VCaP (cell line): ENCODE measurements around the gene PLPP6.

ENCODE experiments used
- H3K27ac ChIP-seq: fragments of 450-650 bp; 2 replicates; pipeline ENCODE4 v1.5.1; 2017
- CTCF ChIP-seq: fragments of 450-650 bp; conservative IDR thresholded peaks from 2 replicates; pipeline ENCODE4 v1.5.1; 2017; ENCODE audit warnings: mild to moderate bottlenecking, moderate library complexity

PLPP6 gene

DNA sequence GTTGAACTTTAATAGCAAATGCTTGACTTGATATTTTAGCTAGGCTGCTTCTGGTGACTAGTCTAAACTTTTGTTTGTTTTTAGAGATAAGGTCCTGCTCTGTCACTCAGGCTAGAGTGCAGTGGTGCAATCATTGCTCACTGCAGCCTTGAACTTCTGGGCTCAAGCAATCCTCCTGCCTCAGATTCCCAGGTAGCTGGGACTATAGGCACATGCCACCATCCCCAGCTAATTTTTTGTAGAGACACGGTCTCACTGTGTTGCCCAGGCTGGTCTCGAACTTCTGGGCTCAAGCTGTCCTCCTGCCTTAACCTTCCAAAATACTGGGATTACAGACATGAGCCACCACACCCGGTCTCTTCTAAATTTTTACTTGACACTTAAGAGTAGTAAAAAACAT, 38.0 kb downstream of the PLPP6 start:
- H3K27ac ChIP-seq: no peak overlapping the region
- no peak for TF ChIP-seq CTCF

- TF ChIP-seq CTCF: no peak
- H3K27ac ChIP-seq: no peak overlapping the region
Measured at GRCh38 chr9:4700932-4701331, 38.8 kb downstream of the PLPP6 start.

- no peak overlapping the region for H3K27ac ChIP-seq
- TF ChIP-seq CTCF: no peak
Measured at GRCh38 chr9:4701526-4701925, 39.4 kb downstream of the PLPP6 start.

DNA sequence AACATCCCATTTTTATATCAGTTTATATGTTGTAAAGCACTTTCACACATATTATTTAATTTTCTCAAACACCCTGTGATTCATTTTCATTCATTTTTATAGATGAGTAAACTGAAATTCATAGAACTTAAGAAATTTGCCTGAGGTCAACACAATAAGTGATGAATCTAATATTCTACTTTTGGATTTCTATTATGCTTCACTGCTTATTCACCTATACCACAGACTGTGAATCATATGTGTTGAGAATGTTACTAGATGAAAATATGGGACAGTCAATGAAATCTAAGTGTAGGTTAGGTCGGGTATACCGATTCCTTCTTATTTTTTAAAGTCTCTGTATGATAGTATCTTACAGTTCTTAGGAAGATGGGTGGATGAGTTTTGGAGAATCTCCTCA, 42.0 kb downstream of the PLPP6 start:
- no peak for TF ChIP-seq CTCF
- no peak overlapping the region for H3K27ac ChIP-seq

DNA sequence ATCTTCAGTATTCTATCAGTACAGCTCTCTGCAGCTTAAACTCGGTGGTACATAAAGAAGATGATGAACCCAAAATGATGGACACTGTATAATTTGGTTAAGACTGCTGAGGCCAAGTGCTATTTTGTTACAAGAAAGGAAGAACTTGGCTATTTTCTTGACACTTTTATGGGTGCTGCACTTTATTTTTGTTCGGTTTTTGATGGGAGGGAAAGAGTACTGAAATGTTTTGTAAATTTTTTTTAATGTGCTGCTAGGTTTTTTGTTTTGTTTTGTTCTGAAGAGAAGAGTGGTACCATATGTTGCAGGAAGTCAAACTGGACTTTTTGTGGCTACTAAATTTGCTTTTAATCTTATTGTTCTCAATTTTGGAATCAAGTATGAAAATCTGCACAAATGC, 43.9 kb downstream of the PLPP6 start:
- no peak for TF ChIP-seq CTCF
- no peak overlapping the region for H3K27ac ChIP-seq

- no peak for TF ChIP-seq CTCF
Measured at GRCh38 chr9:4706971-4707622, 45.0 kb downstream of the PLPP6 start.

GRCh38 chr9:4709380-4709779, 47.3 kb downstream of the PLPP6 start:
- no peak for TF ChIP-seq CTCF
- H3K27ac ChIP-seq: no peak overlapping the region

More at GRCh38 chr9:4706971-4707622, 45.0 kb downstream of the PLPP6 start:
- H3K27ac ChIP-seq: no peak overlapping the region

DNA sequence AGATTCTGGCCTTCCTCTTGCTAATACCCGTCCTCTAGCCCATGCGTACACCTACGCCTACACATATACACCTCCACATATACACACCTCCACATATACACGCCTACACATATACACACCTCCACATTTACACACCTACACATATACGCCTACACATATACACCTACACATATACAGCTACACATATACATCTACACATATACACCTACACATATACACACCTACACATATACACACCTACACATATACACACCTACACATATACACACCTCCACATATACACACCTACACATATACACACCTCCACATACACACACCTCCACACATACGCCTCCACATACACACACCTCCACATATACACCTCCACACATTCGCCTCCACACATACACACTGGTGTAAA, 51.8 kb downstream of the PLPP6 start:
- no peak overlapping the region for H3K27ac ChIP-seq
- TF ChIP-seq CTCF: no peak
